ENCODE data around the gene GPC6.

Gene GPC6

GRCh38 chr13:94056362-94056990, 829.9 kb downstream of the GPC6 start:
- H3F3A ChIP-seq (ENCODE audit: insufficient read depth, low read length) = no peaks in the 10 kb centered on the region
- no peaks in the 10 kb centered on the region for H4K20me1 ChIP-seq (ENCODE audit: insufficient read depth, low read length)
- no peak for TF ChIP-seq EZH2phosphoT487 (IDR thresholded peaks at IDR 0.05; ENCODE audit: low read length)
- no peak for TF ChIP-seq EZH2 (optimal IDR thresholded peaks at IDR 0.05; ENCODE audit: low read depth, low read length)
- TF ChIP-seq CTCF (IDR thresholded peaks at IDR 0.05; ENCODE audit: low read length) = no peak
- no peak overlapping the region for H3K4me3 ChIP-seq (ENCODE audit: low read length)
- no peak overlapping the region for H3K9ac ChIP-seq (ENCODE audit: low read length)
- no peaks in the 10 kb centered on the region for H3K36me3 ChIP-seq (replicated peaks; ENCODE audit: insufficient read depth, low read length)
- no peaks in the 10 kb centered on the region for H3K9me2 ChIP-seq (replicated peaks; ENCODE audit: insufficient read depth, low read length)
- H3K27ac ChIP-seq (ENCODE audit: low read length) = no peak overlapping the region
- no peak overlapping the region for H2AFZ ChIP-seq (ENCODE audit: low read length)
- DNase-seq = no peak
- H3K4me1 ChIP-seq (ENCODE audit: low read length) = no peaks in the 10 kb centered on the region
- no peaks in the 10 kb centered on the region for H3K9me3 ChIP-seq (replicated peaks; ENCODE audit: insufficient read depth, low read length)
- no peak overlapping the region for H3K4me2 ChIP-seq (ENCODE audit: low read depth, low read length)
- H3K79me2 ChIP-seq (ENCODE audit: low read length) = no peaks in the 10 kb centered on the region
- no peaks in the 10 kb centered on the region for H3K27me3 ChIP-seq (replicated peaks; ENCODE audit: insufficient read depth, low read length)

GRCh38 chr13:94057618-94058186, 831.1 kb downstream of the GPC6 start:
- Histone ChIP-seq H3K36me3 (replicated peaks; ENCODE audit: insufficient read depth, low read length) (no peaks in the 10 kb centered on the region), H2AFZ (ENCODE audit: low read length) (no peak overlapping the region), H3K27me3 (replicated peaks; ENCODE audit: insufficient read depth, low read length) (no peaks in the 10 kb centered on the region), H3K27ac (ENCODE audit: low read length) (no peak overlapping the region), H3K4me3 (ENCODE audit: low read length) (no peak overlapping the region), H3F3A (ENCODE audit: insufficient read depth, low read length) (no peaks in the 10 kb centered on the region), H4K20me1 (ENCODE audit: insufficient read depth, low read length) (no peaks in the 10 kb centered on the region), H3K4me1 (ENCODE audit: low read length) (no peaks in the 10 kb centered on the region), H3K4me2 (ENCODE audit: low read depth, low read length) (no peak overlapping the region), H3K9ac (ENCODE audit: low read length) (no peak overlapping the region), H3K9me2 (replicated peaks; ENCODE audit: insufficient read depth, low read length) (no peaks in the 10 kb centered on the region), H3K79me2 (ENCODE audit: low read length) (no peaks in the 10 kb centered on the region), H3K9me3 (replicated peaks; ENCODE audit: insufficient read depth, low read length) (no peaks in the 10 kb centered on the region)
- no peak for DNase-seq
- TF ChIP-seq CTCF (IDR thresholded peaks at IDR 0.05; ENCODE audit: low read length) = no peak
- no peak for TF ChIP-seq EZH2phosphoT487 (IDR thresholded peaks at IDR 0.05; ENCODE audit: low read length)
- no peak for TF ChIP-seq EZH2 (optimal IDR thresholded peaks at IDR 0.05; ENCODE audit: low read depth, low read length)

- DNase-seq = no peak
- Histone ChIP-seq H4K20me1 (ENCODE audit: insufficient read depth, low read length) (no peaks in the 10 kb centered on the region), H3K9me3 (replicated peaks; ENCODE audit: insufficient read depth, low read length) (no peaks in the 10 kb centered on the region), H3K79me2 (ENCODE audit: low read length) (no peaks in the 10 kb centered on the region), H3K36me3 (replicated peaks; ENCODE audit: insufficient read depth, low read length) (no peaks in the 10 kb centered on the region), H3K4me2 (ENCODE audit: low read depth, low read length) (no peak overlapping the region), H2AFZ (ENCODE audit: low read length) (no peak overlapping the region), H3F3A (ENCODE audit: insufficient read depth, low read length) (no peaks in the 10 kb centered on the region), H3K9ac (ENCODE audit: low read length) (no peak overlapping the region), H3K27ac (ENCODE audit: low read length) (no peak overlapping the region), H3K9me2 (replicated peaks; ENCODE audit: insufficient read depth, low read length) (no peaks in the 10 kb centered on the region), H3K27me3 (replicated peaks; ENCODE audit: insufficient read depth, low read length) (no peaks in the 10 kb centered on the region), H3K4me3 (ENCODE audit: low read length) (no peak overlapping the region), H3K4me1 (ENCODE audit: low read length) (no peaks in the 10 kb centered on the region)
- no peak for TF ChIP-seq EZH2 (optimal IDR thresholded peaks at IDR 0.05; ENCODE audit: low read depth, low read length)
- no peak for TF ChIP-seq EZH2phosphoT487 (IDR thresholded peaks at IDR 0.05; ENCODE audit: low read length)
- no peak for TF ChIP-seq CTCF (IDR thresholded peaks at IDR 0.05; ENCODE audit: low read length)
These were observed 832.3 kb downstream of the GPC6 start for GRCh38 chr13:94058821-94059360.
